GM23338 (cell line): ENCODE measurements around the gene ESR2. TPM values are rescaled to one million over a fixed set of nuclear protein-coding genes. Genes with fewer than 3 reads are reported as not detected.

Source experiments
- ATAC-seq: fragments of 200-7000 bp; cut with Tn5 transposase; 3 replicates; pipeline ENCODE4 v1.9.1; 2020
- DNase-seq: peaks from one replicate; pipeline ENCODE4 v3.0.0-alpha.2; 2015; ENCODE audit warnings: low spot score
- H2AFZ ChIP-seq: fragments of 200-600 bp; sonication (generic); 2 replicates; pipeline ENCODE4 v1.8.0; 2016; ENCODE audit warnings: antibody characterized with exemption, mild to moderate bottlenecking, moderate library complexity
- H3F3A ChIP-seq: fragments of 200-600 bp; sonication (generic); replicated peaks from 2 replicates; pipeline ENCODE4 v1.8.0; 2017; ENCODE audit warnings: antibody characterized with exemption, mixed run types, low read depth
- H3K27ac ChIP-seq: fragments of 200-600 bp; sonication (generic); 2 replicates; pipeline ENCODE4 v1.6.1; 2016; ENCODE audit warnings: low read depth
- H3K27me3 ChIP-seq: fragments of 200-600 bp; sonication (generic); 2 replicates; pipeline ENCODE4 v1.8.0; 2016; ENCODE audit warnings: mild to moderate bottlenecking, mixed run types, moderate library complexity; ENCODE audit not compliant: insufficient read depth
- H3K36me3 ChIP-seq: fragments of 200-600 bp; sonication (generic); 2 replicates; pipeline ENCODE4 v1.8.0; 2016; ENCODE audit warnings: mild to moderate bottlenecking; ENCODE audit not compliant: insufficient read depth
- H3K4me1 ChIP-seq: fragments of 200-600 bp; sonication (generic); 2 replicates; pipeline ENCODE4 v1.8.0; 2016; ENCODE audit warnings: mild to moderate bottlenecking, moderate library complexity; ENCODE audit not compliant: insufficient read depth
- H3K4me2 ChIP-seq: fragments of 200-600 bp; sonication (generic); 2 replicates; pipeline ENCODE4 v1.7.1; 2017; ENCODE audit warnings: mixed run types
- H3K4me3 ChIP-seq: fragments of 200-600 bp; sonication (generic); 2 replicates; pipeline ENCODE4 v1.6.1; 2016; ENCODE audit warnings: mixed run types
- H3K79me2 ChIP-seq: fragments of 200-600 bp; sonication (generic); replicated peaks from 2 replicates; pipeline ENCODE4 v1.8.0; 2017; ENCODE audit warnings: mild to moderate bottlenecking; ENCODE audit not compliant: insufficient read depth
- H3K9me2 ChIP-seq: fragments of 200-600 bp; sonication (generic); 2 replicates; pipeline ENCODE4 v1.8.0; 2017; ENCODE audit not compliant: insufficient read depth
- H4K20me1 ChIP-seq: fragments of 200-600 bp; sonication (generic); replicated peaks from 2 replicates; pipeline ENCODE4 v1.8.0; 2017; ENCODE audit warnings: mild to moderate bottlenecking; ENCODE audit not compliant: insufficient read depth
- H3K27ac Mint-ChIP-seq: 2 replicates; pipeline ENCODE4 v1.8.0; 2020; ENCODE audit warnings: inconsistent platforms, mild to moderate bottlenecking, moderate library complexity, mixed read lengths
- H3K27me3 Mint-ChIP-seq: 3 replicates; pipeline ENCODE4 v1.8.0; 2022; ENCODE audit warnings: low read depth, mild to moderate bottlenecking, moderate library complexity, mixed read lengths, inconsistent platforms; ENCODE audit not compliant: insufficient read depth, poor library complexity
- H3K36me3 Mint-ChIP-seq: 3 replicates; pipeline ENCODE4 v1.8.0; 2021; ENCODE audit warnings: low read depth, mild to moderate bottlenecking, inconsistent platforms, moderate library complexity, mixed read lengths
- H3K4me1 Mint-ChIP-seq: 3 replicates; pipeline ENCODE4 v1.8.0; 2020; ENCODE audit warnings: mild to moderate bottlenecking, inconsistent platforms, mixed read lengths
- H3K4me3 Mint-ChIP-seq: 3 replicates; pipeline ENCODE4 v1.8.0; 2021; ENCODE audit warnings: moderate library complexity, mild to moderate bottlenecking, inconsistent platforms, mixed read lengths
- H3K9me3 Mint-ChIP-seq: 3 replicates; pipeline ENCODE4 v1.8.0; 2020; ENCODE audit warnings: moderate library complexity, mild to moderate bottlenecking, inconsistent platforms, mixed read lengths
- CREB1 ChIP-seq: fragments of 250-450 bp; sonication (Bioruptor Pico); IDR thresholded peaks from 2 replicates; pipeline ENCODE4 v1.5.0; 2020; ENCODE audit warnings: low read depth, mild to moderate bottlenecking, moderate library complexity
- EZH2 ChIP-seq: fragments of 200-600 bp; sonication (generic); IDR thresholded peaks from one replicate; pipeline ENCODE4 v1.8.0; 2017; ENCODE audit warnings: antibody characterized with exemption, mild to moderate bottlenecking, low read depth; ENCODE audit not compliant: unreplicated experiment
- EZH2phosphoT487 ChIP-seq: fragments of 200-600 bp; sonication (generic); IDR thresholded peaks from one replicate; pipeline ENCODE4 v1.8.1; 2018; ENCODE audit warnings: antibody characterized with exemption; ENCODE audit not compliant: unreplicated experiment
- NANOG ChIP-seq: IDR thresholded peaks from 2 replicates; pipeline ENCODE4 v1.6.1; 2016; ENCODE audit warnings: antibody characterized with exemption, borderline replicate concordance
- POLR2AphosphoS5 ChIP-seq: IDR thresholded peaks from 2 replicates; pipeline ENCODE4 v1.6.1; 2016; ENCODE audit warnings: antibody characterized with exemption, low read depth
- STAT1 ChIP-seq: IDR thresholded peaks from one replicate; pipeline ENCODE4 v1.6.1; 2016; ENCODE audit warnings: antibody characterized with exemption; ENCODE audit not compliant: unreplicated experiment
- ZNF331 ChIP-seq: fragments of 250-450 bp; sonication (Bioruptor Pico); IDR thresholded peaks from 2 replicates; pipeline ENCODE4 v1.5.0; 2020; ENCODE audit warnings: low read depth, mild to moderate bottlenecking, moderate library complexity
- polyA plus RNA-seq: library from polyadenylated mRNA; unstranded; fragments of >200 nt; fragmentation: Nextera tagmentation; extraction: Ambion mirVana; gene quantifications from 2 replicates; pipeline ENCODE4 v1.2.1, GENCODE V29; 2016
- total RNA-seq: library from RNA; depleted of rRNA; stranded (reverse); fragments of >200 nt; shearing (Covaris generic); gene quantifications from 2 replicates; pipeline ENCODE4 v1.2.3, GENCODE V29; 2014
- TF ChIP-seq, protein P1 (sequence below): IDR thresholded peaks from 2 replicates; pipeline ENCODE4 v1.6.1; 2016; ENCODE audit warnings: antibody characterized with exemption
- TF ChIP-seq, protein P2 (sequence below): IDR thresholded peaks from one replicate; pipeline ENCODE4 v1.6.1; 2018; ENCODE audit warnings: antibody characterized with exemption; ENCODE audit not compliant: unreplicated experiment

Gene ESR2
- total and polyA plus RNA-seq, 2 experiments from 2014 or later = 0.58 to 0.59 TPM

DNA sequence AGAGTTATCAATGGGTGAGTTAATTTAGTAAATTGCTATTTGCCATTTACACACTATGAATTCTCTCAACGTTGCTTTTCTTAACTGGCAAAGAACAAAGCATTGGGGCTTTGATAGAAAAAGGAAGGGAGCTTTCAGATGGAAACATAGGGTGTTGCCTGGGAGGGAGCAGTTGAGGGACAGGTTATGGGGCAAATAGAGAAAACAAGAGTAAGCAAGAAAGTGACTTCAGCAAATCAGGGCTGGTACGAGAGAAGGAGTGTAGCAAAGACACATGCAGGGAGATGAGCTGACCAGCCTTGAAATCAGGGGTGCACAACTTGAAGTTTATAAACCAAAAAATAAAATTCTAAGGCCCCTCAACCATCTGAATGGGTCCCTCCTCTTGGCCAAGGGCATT lies 15.7 kb downstream of the ESR2 start:
- Histone ChIP-seq H3K27ac (no peak overlapping the region), H3K79me2 (no peaks in the 10 kb centered on the region), H3K36me3 (no peaks in the 10 kb centered on the region), H3K4me1 (peaks cover 11% of the 10 kb centered on the region; the same call in 1 of the 2 replicates), H3K4me3 (no peak overlapping the region), H3F3A (no peaks in the 10 kb centered on the region), H4K20me1 (no peaks in the 10 kb centered on the region), H3K4me2 (no peak overlapping the region), H3K9me2 (peaks cover 4% of the 10 kb centered on the region; the same call in 1 of the 2 replicates), H2AFZ (peak overlapping the region; percentile 75; the same call in 1 of the 2 replicates), H3K27me3 (no peaks in the 10 kb centered on the region)
- Mint-ChIP-seq H3K4me3 (no peak overlapping the region), H3K4me1 (peaks cover 12% of the 10 kb centered on the region), H3K9me3 (no peaks in the 10 kb centered on the region), H3K27me3 (peaks cover 3% of the 10 kb centered on the region), H3K36me3 (no peaks in the 10 kb centered on the region), H3K27ac (no peak overlapping the region)
- ATAC-seq (peak; percentile 77), DNase-seq (peak; percentile 29)
- no peak for TF ChIP-seq ZNF331 (CRISPR knock-in tag)
- TF ChIP-seq, protein P1, sequence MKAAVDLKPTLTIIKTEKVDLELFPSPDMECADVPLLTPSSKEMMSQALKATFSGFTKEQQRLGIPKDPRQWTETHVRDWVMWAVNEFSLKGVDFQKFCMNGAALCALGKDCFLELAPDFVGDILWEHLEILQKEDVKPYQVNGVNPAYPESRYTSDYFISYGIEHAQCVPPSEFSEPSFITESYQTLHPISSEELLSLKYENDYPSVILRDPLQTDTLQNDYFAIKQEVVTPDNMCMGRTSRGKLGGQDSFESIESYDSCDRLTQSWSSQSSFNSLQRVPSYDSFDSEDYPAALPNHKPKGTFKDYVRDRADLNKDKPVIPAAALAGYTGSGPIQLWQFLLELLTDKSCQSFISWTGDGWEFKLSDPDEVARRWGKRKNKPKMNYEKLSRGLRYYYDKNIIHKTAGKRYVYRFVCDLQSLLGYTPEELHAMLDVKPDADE = no peak
- TF ChIP-seq CREB1 (CRISPR knock-in tag) = 0 out of 2 replicates have a peak, but pooled peaks have one; percentile 20
- no peak for TF ChIP-seq STAT1
- TF ChIP-seq EZH2phosphoT487 = no peak
- TF ChIP-seq, protein P2, sequence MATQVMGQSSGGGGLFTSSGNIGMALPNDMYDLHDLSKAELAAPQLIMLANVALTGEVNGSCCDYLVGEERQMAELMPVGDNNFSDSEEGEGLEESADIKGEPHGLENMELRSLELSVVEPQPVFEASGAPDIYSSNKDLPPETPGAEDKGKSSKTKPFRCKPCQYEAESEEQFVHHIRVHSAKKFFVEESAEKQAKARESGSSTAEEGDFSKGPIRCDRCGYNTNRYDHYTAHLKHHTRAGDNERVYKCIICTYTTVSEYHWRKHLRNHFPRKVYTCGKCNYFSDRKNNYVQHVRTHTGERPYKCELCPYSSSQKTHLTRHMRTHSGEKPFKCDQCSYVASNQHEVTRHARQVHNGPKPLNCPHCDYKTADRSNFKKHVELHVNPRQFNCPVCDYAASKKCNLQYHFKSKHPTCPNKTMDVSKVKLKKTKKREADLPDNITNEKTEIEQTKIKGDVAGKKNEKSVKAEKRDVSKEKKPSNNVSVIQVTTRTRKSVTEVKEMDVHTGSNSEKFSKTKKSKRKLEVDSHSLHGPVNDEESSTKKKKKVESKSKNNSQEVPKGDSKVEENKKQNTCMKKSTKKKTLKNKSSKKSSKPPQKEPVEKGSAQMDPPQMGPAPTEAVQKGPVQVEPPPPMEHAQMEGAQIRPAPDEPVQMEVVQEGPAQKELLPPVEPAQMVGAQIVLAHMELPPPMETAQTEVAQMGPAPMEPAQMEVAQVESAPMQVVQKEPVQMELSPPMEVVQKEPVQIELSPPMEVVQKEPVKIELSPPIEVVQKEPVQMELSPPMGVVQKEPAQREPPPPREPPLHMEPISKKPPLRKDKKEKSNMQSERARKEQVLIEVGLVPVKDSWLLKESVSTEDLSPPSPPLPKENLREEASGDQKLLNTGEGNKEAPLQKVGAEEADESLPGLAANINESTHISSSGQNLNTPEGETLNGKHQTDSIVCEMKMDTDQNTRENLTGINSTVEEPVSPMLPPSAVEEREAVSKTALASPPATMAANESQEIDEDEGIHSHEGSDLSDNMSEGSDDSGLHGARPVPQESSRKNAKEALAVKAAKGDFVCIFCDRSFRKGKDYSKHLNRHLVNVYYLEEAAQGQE = no peak
- no peak for TF ChIP-seq EZH2

DNA sequence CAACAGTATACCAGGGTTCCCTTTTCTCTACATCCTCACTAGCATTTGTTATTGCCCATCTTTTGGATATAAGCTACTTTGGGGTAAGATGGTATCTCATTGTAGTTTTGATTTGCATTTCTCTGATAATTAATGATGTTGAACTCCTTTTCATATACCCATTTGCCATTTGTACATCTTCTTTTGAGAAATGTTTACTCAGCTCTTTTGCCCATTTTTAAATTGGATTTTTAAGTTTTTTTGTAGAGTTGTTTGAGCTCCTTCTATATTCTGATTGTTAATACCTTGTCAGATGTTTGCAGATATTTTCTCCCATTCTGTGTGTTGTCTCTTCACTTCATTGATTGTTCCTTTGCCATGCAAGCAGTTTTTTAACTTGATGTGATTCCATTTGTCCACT lies 22.2 kb downstream of the ESR2 start:
- H3K36me3 Mint-ChIP-seq = no peaks in the 10 kb centered on the region
- Histone ChIP-seq H3K27me3 (no peaks in the 10 kb centered on the region), H3K4me2 (no peak overlapping the region), H2AFZ (no peak overlapping the region), H3K4me1 (no peaks in the 10 kb centered on the region), H3F3A (no peaks in the 10 kb centered on the region), H3K27ac (no peak overlapping the region), H3K9me2 (no peaks in the 10 kb centered on the region), H3K79me2 (no peaks in the 10 kb centered on the region), H3K4me3 (no peak overlapping the region), H3K36me3 (no peaks in the 10 kb centered on the region), H4K20me1 (no peaks in the 10 kb centered on the region)
- no peak overlapping the region for H3K27ac Mint-ChIP-seq
- DNase-seq = no peak
- H3K27me3 Mint-ChIP-seq = peaks cover 4% of the 10 kb centered on the region
- H3K4me3 Mint-ChIP-seq = no peak overlapping the region
- H3K9me3 Mint-ChIP-seq = no peaks in the 10 kb centered on the region
- ATAC-seq = no peak
- no peaks in the 10 kb centered on the region for H3K4me1 Mint-ChIP-seq
- TF ChIP-seq NANOG (no peak), POLR2AphosphoS5 (no peak), EZH2phosphoT487 (no peak)
- TF ChIP-seq, protein P2 = no peak
